GM19397 (cell line): Measurements from ENCODE around the gene RPS4Y2.

Experiments
- ATAC-seq: cut with Tn5 transposase; IDR thresholded peaks from one replicate; pipeline ENCODE4 v1.9.1; 2021; ENCODE audit warnings: mild to moderate bottlenecking, moderate library complexity; ENCODE audit not compliant: unreplicated experiment

Gene RPS4Y2

GRCh38 chrY:20817067-20817466 lies 61.2 kb downstream of the RPS4Y2 start:
- ATAC-seq, result no peak
